PC-9 (cell line): ENCODE data around the gene CNR1. TPM values are rescaled to one million over a fixed set of nuclear protein-coding genes. Genes with fewer than 3 reads are reported as not detected.

ENCODE experiments used
- BruUV-seq: library from RNA; stranded (reverse); fragments of 400-500 nt; replicated peaks from 2 replicates; lab custom pipeline; 2021; lab: Mats Ljungman, UMichigan
- CTCF ChIA-PET: fragments of 300-600 bp; sonication (Branson Sonifier 250); formaldehyde crosslinking; loops from one replicate; lab custom pipeline; 2022; ENCODE audit warnings: antibody characterized with exemption; lab: Charles Lee
- POLR2A ChIA-PET: fragments of 300-600 bp; sonication (Branson Sonifier 250); formaldehyde crosslinking; loops from one replicate; lab custom pipeline; 2022; ENCODE audit warnings: antibody characterized with exemption; ENCODE audit not compliant: unreplicated experiment; lab: Charles Lee
- DNase-seq, 2 experiments: peaks; one replicate each; pipeline versions ENCODE4 v3.0.0 to v3.0.0-alpha.2; 2015 to 2022; ENCODE audit warnings: mixed read lengths in 1 of 2
- H2AFZ ChIP-seq: fragments of 200-600 bp; sonication (generic); 2 replicates; pipeline ENCODE4 v1.8.1; 2017; ENCODE audit warnings: antibody characterized with exemption
- H3F3A ChIP-seq: fragments of 200-600 bp; sonication (generic); 2 replicates; pipeline ENCODE4 v1.8.1; 2017; ENCODE audit warnings: antibody characterized with exemption, mild to moderate bottlenecking, low read depth; ENCODE audit not compliant: insufficient read depth
- H3K27ac ChIP-seq: fragments of 200-600 bp; sonication (generic); 2 replicates; pipeline ENCODE4 v1.6.1; 2016; ENCODE audit warnings: mixed run types
- H3K27me3 ChIP-seq: fragments of 200-600 bp; sonication (generic); 2 replicates; pipeline ENCODE4 v1.6.1; 2016; ENCODE audit warnings: low read depth, mixed run types; ENCODE audit not compliant: insufficient read depth
- H3K36me3 ChIP-seq: fragments of 200-600 bp; sonication (generic); 2 replicates; pipeline ENCODE4 v1.6.1; 2016; ENCODE audit warnings: low read depth, mixed run types
- H3K4me1 ChIP-seq: fragments of 200-600 bp; sonication (generic); replicated peaks from 2 replicates; pipeline ENCODE4 v1.6.1; 2016; ENCODE audit warnings: mixed run types; ENCODE audit not compliant: insufficient read depth
- H3K4me2 ChIP-seq: fragments of 200-600 bp; sonication (generic); 2 replicates; pipeline ENCODE4 v1.6.1; 2017; ENCODE audit warnings: mixed run types
- H3K4me3 ChIP-seq: fragments of 200-600 bp; sonication (generic); 2 replicates; pipeline ENCODE4 v1.6.1; 2016; ENCODE audit warnings: mixed run types
- H3K79me2 ChIP-seq: fragments of 200-600 bp; sonication (generic); 2 replicates; pipeline ENCODE4 v1.6.1; 2017; ENCODE audit warnings: low read depth, mixed run types
- H3K9me2 ChIP-seq: fragments of 200-600 bp; sonication (generic); 2 replicates; pipeline ENCODE4 v1.8.1; 2017; ENCODE audit warnings: mild to moderate bottlenecking; ENCODE audit not compliant: insufficient read depth
- H3K9me3 ChIP-seq: fragments of 200-600 bp; sonication (generic); 2 replicates; pipeline ENCODE4 v1.8.1; 2016; ENCODE audit warnings: low read depth; ENCODE audit not compliant: insufficient read depth
- H4K20me1 ChIP-seq: fragments of 200-600 bp; sonication (generic); 2 replicates; pipeline ENCODE4 v1.8.1; 2017; ENCODE audit not compliant: insufficient read depth
- EZH2 ChIP-seq: fragments of 200-600 bp; sonication (generic); IDR thresholded peaks from 2 replicates; pipeline ENCODE4 v1.8.0; 2017; ENCODE audit warnings: antibody characterized with exemption, low read depth
- intact Hi-C: fragments of 100-400 bp; cut with micrococcal nuclease; formaldehyde crosslinking; loops from one replicate; pipeline ENCODE4 v1.10.0; 2022; ENCODE audit not compliant: unreplicated experiment
- total RNA-seq: library from RNA; stranded (reverse); gene quantifications from 2 replicates; pipeline ENCODE4 v1.2.3, GENCODE V29; 2021
- TF ChIP-seq, protein P1 (sequence below): fragments of 200-600 bp; sonication (generic); conservative IDR thresholded peaks from 2 replicates; pipeline ENCODE4 v1.6.1; 2017; ENCODE audit warnings: mixed run types, antibody characterized with exemption, mild to moderate bottlenecking, moderate library complexity

The CNR1 gene
- total RNA-seq, 1 experiment from 2014 or later: not detected

GRCh38 chr6:88166493-88167351, 575 bp upstream of the CNR1 start:
- Histone ChIP-seq H3K4me1 (no peaks in the 10 kb centered on the region), H2AFZ (no peak overlapping the region), H3K36me3 (no peaks in the 10 kb centered on the region), H4K20me1 (no peaks in the 10 kb centered on the region), H3K9me3 (no peaks in the 10 kb centered on the region), H3K79me2 (no peaks in the 10 kb centered on the region), H3K4me2 (no peak overlapping the region), H3K27ac (no peak overlapping the region), H3K9me2 (no peaks in the 10 kb centered on the region), H3K27me3 (no peaks in the 10 kb centered on the region), H3K4me3 (no peak overlapping the region), H3F3A (no peaks in the 10 kb centered on the region)
- ChIA-PET CTCF (no interaction called here), POLR2A (no interaction called here)
- intact Hi-C loops: no loop called here
- no TSS peak for BruUV-seq
- TF ChIP-seq EZH2: no peak
- TF ChIP-seq, protein P1, sequence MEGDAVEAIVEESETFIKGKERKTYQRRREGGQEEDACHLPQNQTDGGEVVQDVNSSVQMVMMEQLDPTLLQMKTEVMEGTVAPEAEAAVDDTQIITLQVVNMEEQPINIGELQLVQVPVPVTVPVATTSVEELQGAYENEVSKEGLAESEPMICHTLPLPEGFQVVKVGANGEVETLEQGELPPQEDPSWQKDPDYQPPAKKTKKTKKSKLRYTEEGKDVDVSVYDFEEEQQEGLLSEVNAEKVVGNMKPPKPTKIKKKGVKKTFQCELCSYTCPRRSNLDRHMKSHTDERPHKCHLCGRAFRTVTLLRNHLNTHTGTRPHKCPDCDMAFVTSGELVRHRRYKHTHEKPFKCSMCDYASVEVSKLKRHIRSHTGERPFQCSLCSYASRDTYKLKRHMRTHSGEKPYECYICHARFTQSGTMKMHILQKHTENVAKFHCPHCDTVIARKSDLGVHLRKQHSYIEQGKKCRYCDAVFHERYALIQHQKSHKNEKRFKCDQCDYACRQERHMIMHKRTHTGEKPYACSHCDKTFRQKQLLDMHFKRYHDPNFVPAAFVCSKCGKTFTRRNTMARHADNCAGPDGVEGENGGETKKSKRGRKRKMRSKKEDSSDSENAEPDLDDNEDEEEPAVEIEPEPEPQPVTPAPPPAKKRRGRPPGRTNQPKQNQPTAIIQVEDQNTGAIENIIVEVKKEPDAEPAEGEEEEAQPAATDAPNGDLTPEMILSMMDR: no peak
- no peak for DNase-seq

GRCh38 chr6:88165087-88165843, 882 bp downstream of the CNR1 start:
- CTCF ChIA-PET: no interaction called here
- TF ChIP-seq EZH2: no peak
- TF ChIP-seq, protein P1: no peak
- no peaks in the 10 kb centered on the region for H3K36me3 ChIP-seq
- no peaks in the 10 kb centered on the region for H3F3A ChIP-seq
- no peaks in the 10 kb centered on the region for H3K79me2 ChIP-seq
- H2AFZ ChIP-seq: no peak overlapping the region
- H3K9me3 ChIP-seq: no peaks in the 10 kb centered on the region
- intact Hi-C loops: no loop called here
- no peaks in the 10 kb centered on the region for H3K4me1 ChIP-seq
- no peaks in the 10 kb centered on the region for H4K20me1 ChIP-seq
- H3K27ac ChIP-seq: no peak overlapping the region
- H3K4me3 ChIP-seq: no peak overlapping the region
- no peaks in the 10 kb centered on the region for H3K9me2 ChIP-seq
- no TSS peak for BruUV-seq
- no peak overlapping the region for H3K4me2 ChIP-seq
- no peak for DNase-seq
- POLR2A ChIA-PET: no interaction called here
- H3K27me3 ChIP-seq: no peaks in the 10 kb centered on the region

GRCh38 chr6:88164061-88164460, 2.1 kb downstream of the CNR1 start:
- no peaks in the 10 kb centered on the region for H3K4me1 ChIP-seq
- no peak overlapping the region for H3K4me3 ChIP-seq
- POLR2A ChIA-PET: no interaction called here

More at GRCh38 chr6:88164061-88164460, 2.1 kb downstream of the CNR1 start:
- no peak for TF ChIP-seq EZH2
- CTCF ChIA-PET: no interaction called here
- DNase-seq: no peak
- Histone ChIP-seq H3K4me2 (no peak overlapping the region), H3K79me2 (no peaks in the 10 kb centered on the region), H3K27ac (no peak overlapping the region), H3K9me3 (no peaks in the 10 kb centered on the region), H2AFZ (no peak overlapping the region), H4K20me1 (no peaks in the 10 kb centered on the region), H3K27me3 (no peaks in the 10 kb centered on the region), H3K9me2 (no peaks in the 10 kb centered on the region), H3F3A (no peaks in the 10 kb centered on the region), H3K36me3 (no peaks in the 10 kb centered on the region)
- intact Hi-C loops: no loop called here
- BruUV-seq: no TSS peak
